Measurements from ENCODE around the gene ABCA6.

Gene ABCA6

DNA sequence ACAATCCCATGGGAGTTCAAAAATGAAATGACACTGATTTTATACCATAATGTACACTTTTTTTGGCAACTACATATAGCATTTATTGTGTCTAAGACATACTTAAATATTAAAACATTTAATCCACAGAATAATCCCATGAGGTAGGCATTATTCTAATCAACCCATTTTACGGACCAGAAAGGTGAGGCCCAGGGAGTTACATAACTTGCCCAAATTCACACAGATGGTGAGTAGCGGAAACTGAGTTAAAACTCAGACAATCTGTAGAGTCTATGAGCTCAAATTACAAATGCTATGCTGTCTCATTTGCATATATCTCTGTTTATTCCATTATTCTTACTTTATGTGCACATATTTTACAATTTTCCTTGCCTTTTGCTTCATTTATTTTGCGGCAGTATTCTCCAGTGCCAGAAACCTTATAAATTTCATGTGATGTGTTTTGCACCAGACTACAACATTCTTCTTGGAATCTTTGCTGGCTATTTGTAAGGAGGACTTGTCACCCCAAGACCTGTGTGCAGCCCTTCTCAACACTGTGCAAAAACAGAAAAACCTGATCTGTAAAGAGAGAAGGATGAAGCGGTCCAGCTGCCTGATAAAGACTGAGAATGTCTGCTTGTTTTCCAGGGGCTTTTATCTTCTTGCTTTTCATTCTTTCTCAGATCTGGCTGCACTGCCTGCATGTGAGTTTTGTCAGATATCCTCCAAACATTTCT is 78.7 kb downstream of the ABCA6 start:
- no peaks in the 10 kb centered on the region for H3K36me3 ChIP-seq (ENCODE audit: insufficient read depth, insufficient read length, low read length)
- no peak for DNase-seq (ENCODE audit: low read depth, low spot score)
- H3K4me1 ChIP-seq (ENCODE audit: insufficient read depth, insufficient read length) = no peaks in the 10 kb centered on the region
- TF ChIP-seq SUZ12 (IDR thresholded peaks at IDR 0.05; ENCODE audit: extremely low read depth, insufficient read depth, insufficient read length) = no peak
- TF ChIP-seq YY1 (IDR thresholded peaks at IDR 0.05; ENCODE audit: insufficient read depth, insufficient read length) = no peak
- no peak for TF ChIP-seq ZNF274 (IDR thresholded peaks at IDR 0.05; ENCODE audit: low read depth, low read length)
- H3K9me3 ChIP-seq (ENCODE audit: insufficient read depth, low read length) = no peaks in the 10 kb centered on the region
- no peak overlapping the region for H3K9ac ChIP-seq (ENCODE audit: insufficient read length, low read depth)
- H3K27me3 ChIP-seq (ENCODE audit: insufficient read depth, insufficient read length) = no peaks in the 10 kb centered on the region
- no peak overlapping the region for H3K4me3 ChIP-seq (ENCODE audit: insufficient read length, low read depth)

GRCh38 chr17:69061721-69062556 is 79.8 kb downstream of the ABCA6 start:
- Histone ChIP-seq H3K9ac (ENCODE audit: insufficient read length, low read depth) (no peak overlapping the region), H3K36me3 (ENCODE audit: insufficient read depth, insufficient read length, low read length) (no peaks in the 10 kb centered on the region), H3K27me3 (ENCODE audit: insufficient read depth, insufficient read length) (no peaks in the 10 kb centered on the region), H3K4me3 (ENCODE audit: insufficient read length, low read depth) (no peak overlapping the region), H3K4me1 (ENCODE audit: insufficient read depth, insufficient read length) (no peaks in the 10 kb centered on the region), H3K9me3 (ENCODE audit: insufficient read depth, low read length) (no peaks in the 10 kb centered on the region)
- no peak for TF ChIP-seq YY1 (IDR thresholded peaks at IDR 0.05; ENCODE audit: insufficient read depth, insufficient read length)
- no peak for DNase-seq (ENCODE audit: low read depth, low spot score)

DNA sequence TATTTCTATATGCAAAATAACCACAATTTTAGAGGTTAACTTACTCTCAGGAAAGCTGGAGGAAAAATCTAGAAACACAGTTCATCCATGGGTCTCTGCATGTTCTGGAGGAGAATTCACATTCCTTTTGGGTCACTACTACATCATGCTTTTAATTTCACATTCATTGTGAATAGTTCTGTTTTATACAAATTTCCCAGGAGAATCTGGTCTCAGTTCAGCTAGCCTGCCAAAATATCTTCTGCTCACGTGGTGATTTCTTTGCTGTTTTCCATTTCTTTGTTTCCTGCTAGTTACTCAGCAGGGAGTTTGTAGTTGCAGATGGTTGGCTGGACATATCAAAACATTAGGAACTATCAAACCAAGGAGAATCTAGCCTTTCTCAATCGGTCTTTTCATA is 80.9 kb downstream of the ABCA6 start, which contains the start of gene ABCA9:
Gene ABCA9 (minus strand): TSS at position 106 of the 400 bp plus-strand sequence. CDS start 9,801 bp downstream, outside the sequence.
- H3K9ac ChIP-seq (ENCODE audit: insufficient read length, low read depth) = no peak within 1 kb of the TSS
- no peak for DNase-seq (ENCODE audit: low read depth, low spot score)

DNA sequence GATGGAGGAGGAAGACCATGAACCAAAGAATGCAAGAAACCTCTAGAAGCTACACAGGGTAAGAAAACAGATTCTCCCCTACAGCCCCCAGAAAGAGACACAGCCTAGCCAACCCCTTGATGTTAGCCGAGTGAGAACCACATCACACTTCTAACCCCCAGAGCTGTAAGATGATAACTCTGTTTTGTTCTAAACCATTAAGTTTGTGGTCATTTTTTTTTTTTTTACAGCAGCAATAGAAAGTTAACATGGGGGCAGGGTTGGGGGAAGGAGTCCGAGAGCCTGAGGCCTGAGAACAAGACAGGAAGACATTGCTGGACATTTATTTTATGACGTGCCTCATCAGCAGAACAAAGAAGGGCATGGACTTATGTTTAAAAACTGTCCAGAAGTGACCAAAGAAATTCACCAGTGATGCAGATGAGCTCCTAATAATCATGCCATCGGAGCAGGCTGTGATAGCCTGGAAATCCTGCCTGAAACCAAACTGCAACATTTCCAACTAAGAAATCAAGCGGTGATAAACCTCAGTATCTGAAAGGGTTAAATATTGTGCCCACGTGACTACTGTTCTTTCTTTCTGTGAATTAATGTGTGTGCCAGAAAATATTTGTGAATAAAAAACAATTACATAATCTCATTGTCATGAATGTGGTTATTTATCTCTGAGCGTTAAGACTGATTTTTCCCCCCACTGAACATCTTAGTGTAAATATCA is 82.1 kb downstream of the ABCA6 start:
- TF ChIP-seq SUZ12 (IDR thresholded peaks at IDR 0.05; ENCODE audit: extremely low read depth, insufficient read depth, insufficient read length) = no peak
- no peak for TF ChIP-seq ZNF274 (IDR thresholded peaks at IDR 0.05; ENCODE audit: low read depth, low read length)
- TF ChIP-seq YY1 (IDR thresholded peaks at IDR 0.05; ENCODE audit: insufficient read depth, insufficient read length) = no peak
- no peaks in the 10 kb centered on the region for H3K4me1 ChIP-seq (ENCODE audit: insufficient read depth, insufficient read length)
- no peak for DNase-seq (ENCODE audit: low read depth, low spot score)
- H3K9ac ChIP-seq (ENCODE audit: insufficient read length, low read depth) = no peak overlapping the region
- no peak overlapping the region for H3K4me3 ChIP-seq (ENCODE audit: insufficient read length, low read depth)
- no peaks in the 10 kb centered on the region for H3K36me3 ChIP-seq (ENCODE audit: insufficient read depth, insufficient read length, low read length)
- H3K9me3 ChIP-seq (ENCODE audit: insufficient read depth, low read length) = no peaks in the 10 kb centered on the region
- no peaks in the 10 kb centered on the region for H3K27me3 ChIP-seq (ENCODE audit: insufficient read depth, insufficient read length)

More for the DNA sequence above, 80.9 kb downstream of the ABCA6 start, which contains the start of gene ABCA9:
- no peak for TF ChIP-seq ZNF274 (IDR thresholded peaks at IDR 0.05; ENCODE audit: low read depth, low read length)
- TF ChIP-seq YY1 (IDR thresholded peaks at IDR 0.05; ENCODE audit: insufficient read depth, insufficient read length) = no peak
- no peak for TF ChIP-seq SUZ12 (IDR thresholded peaks at IDR 0.05; ENCODE audit: extremely low read depth, insufficient read depth, insufficient read length)
- Histone ChIP-seq H3K4me1 (ENCODE audit: insufficient read depth, insufficient read length) (no peaks in the 10 kb centered on the region), H3K4me3 (ENCODE audit: insufficient read length, low read depth) (no peak within 1 kb of the TSS), H3K27me3 (ENCODE audit: insufficient read depth, insufficient read length) (no peaks in the 10 kb centered on the region), H3K9me3 (ENCODE audit: insufficient read depth, low read length) (no peaks in the 10 kb centered on the region), H3K36me3 (ENCODE audit: insufficient read depth, insufficient read length, low read length) (no peaks in the 10 kb centered on the region)

GRCh38 chr17:69058165-69058564 is 83.5 kb downstream of the ABCA6 start:
- no peak for DNase-seq (ENCODE audit: low read depth, low spot score)
- Histone ChIP-seq H3K36me3 (ENCODE audit: insufficient read depth, insufficient read length, low read length) (no peaks in the 10 kb centered on the region), H3K9me3 (ENCODE audit: insufficient read depth, low read length) (no peaks in the 10 kb centered on the region), H3K4me3 (ENCODE audit: insufficient read length, low read depth) (no peak overlapping the region), H3K4me1 (ENCODE audit: insufficient read depth, insufficient read length) (no peaks in the 10 kb centered on the region), H3K27me3 (ENCODE audit: insufficient read depth, insufficient read length) (no peaks in the 10 kb centered on the region), H3K9ac (ENCODE audit: insufficient read length, low read depth) (no peak overlapping the region)
- no peak for TF ChIP-seq ZNF274 (IDR thresholded peaks at IDR 0.05; ENCODE audit: low read depth, low read length)
- TF ChIP-seq SUZ12 (IDR thresholded peaks at IDR 0.05; ENCODE audit: extremely low read depth, insufficient read depth, insufficient read length) = no peak

- no peak for DNase-seq (ENCODE audit: low read depth, low spot score)
- Histone ChIP-seq H3K27me3 (ENCODE audit: insufficient read depth, insufficient read length) (no peaks in the 10 kb centered on the region), H3K36me3 (ENCODE audit: insufficient read depth, insufficient read length, low read length) (no peaks in the 10 kb centered on the region), H3K4me3 (ENCODE audit: insufficient read length, low read depth) (no peak overlapping the region), H3K4me1 (ENCODE audit: insufficient read depth, insufficient read length) (no peaks in the 10 kb centered on the region), H3K9ac (ENCODE audit: insufficient read length, low read depth) (no peak overlapping the region), H3K9me3 (ENCODE audit: insufficient read depth, low read length) (no peaks in the 10 kb centered on the region)
- TF ChIP-seq SUZ12 (IDR thresholded peaks at IDR 0.05; ENCODE audit: extremely low read depth, insufficient read depth, insufficient read length) = no peak
- no peak for TF ChIP-seq YY1 (IDR thresholded peaks at IDR 0.05; ENCODE audit: insufficient read depth, insufficient read length)
- TF ChIP-seq ZNF274 (IDR thresholded peaks at IDR 0.05; ENCODE audit: low read depth, low read length) = no peak
Observed at GRCh38 chr17:69057280-69057679, 84.4 kb downstream of the ABCA6 start.
